K562 (cell line): Measurements from ENCODE around the gene VWA7. TPM values are rescaled to one million over a fixed set of nuclear protein-coding genes. Genes with fewer than 3 reads are reported as not detected.

Experiments
- ASH1L ChIP-seq: fragments of 450-650 bp; IDR thresholded peaks from 2 replicates; pipeline ENCODE4 v1.6.1; 2018; ENCODE audit warnings: borderline replicate concordance, mild to moderate bottlenecking, low read depth; ENCODE audit not compliant: partially characterized antibody
- BCOR ChIP-seq: fragments of 450-650 bp; IDR thresholded peaks from 2 replicates; pipeline ENCODE4 v1.6.1; 2016
- CBFA2T2 ChIP-seq: fragments of 450-650 bp; conservative IDR thresholded peaks from 2 replicates; pipeline ENCODE4 v1.6.1; 2017; ENCODE audit warnings: mild to moderate bottlenecking
- CBX3 ChIP-seq, 2 experiments: IDR thresholded peaks; 1 replicate in 1 of 2; 2 replicates in 1 of 2; pipeline ENCODE4 v1.6.1; 2012; ENCODE audit warnings: inconsistent platforms in 2 of 2, low read length in 2 of 2, borderline replicate concordance in 1 of 2, control low read depth in 1 of 2
- CHAMP1 ChIP-seq: fragments of 450-650 bp; IDR thresholded peaks from 2 replicates; pipeline ENCODE4 v1.6.1; 2016; ENCODE audit warnings: mild to moderate bottlenecking
- DACH1 ChIP-seq: fragments of 450-650 bp; IDR thresholded peaks from 2 replicates; pipeline ENCODE4 v1.6.1; 2018; ENCODE audit not compliant: partially characterized antibody
- EP400 ChIP-seq: fragments of 450-650 bp; IDR thresholded peaks from 2 replicates; pipeline ENCODE4 v1.6.1; 2017; ENCODE audit warnings: antibody characterized with exemption, mild to moderate bottlenecking, moderate library complexity
- GATA2 ChIP-seq: sonication (generic); formaldehyde crosslinking; IDR thresholded peaks from 2 replicates; pipeline ENCODE4 v1.4.0; 2020; ENCODE audit warnings: mild to moderate bottlenecking, missing genetic modification reagents
- GTF2E2 ChIP-seq: fragments of 200-800 bp; sonication (Bioruptor generic); IDR thresholded peaks from 2 replicates; pipeline ENCODE4 v1.6.1; 2016; ENCODE audit warnings: missing genetic modification characterization, missing compliant biosample characterization
- HDAC1 ChIP-seq, 2 experiments: fragments of 450-650 bp; IDR thresholded peaks; 2 replicates each; pipeline ENCODE4 v1.6.1; 2016 to 2017; ENCODE audit warnings: inconsistent platforms in 1 of 2, mild to moderate bottlenecking in 1 of 2, moderate library complexity in 1 of 2
- HDAC3 ChIP-seq: fragments of 450-650 bp; IDR thresholded peaks from 2 replicates; pipeline ENCODE4 v1.6.1; 2018; ENCODE audit warnings: borderline replicate concordance, mild to moderate bottlenecking, moderate library complexity; ENCODE audit not compliant: partially characterized antibody
- MBD2 ChIP-seq: sonication (generic); IDR thresholded peaks from 2 replicates; pipeline ENCODE4 v1.6.1; 2016; ENCODE audit warnings: low read depth, borderline replicate concordance
- PRPF4 ChIP-seq: fragments of 200-400 bp; formaldehyde crosslinking; IDR thresholded peaks from one replicate; pipeline ENCODE4 v1.6.1; 2017; ENCODE audit warnings: low read length, low read depth, mild to moderate bottlenecking; ENCODE audit not compliant: insufficient read depth, poor library complexity, severe bottlenecking
- PTTG1 ChIP-seq: fragments of 450-650 bp; IDR thresholded peaks from 2 replicates; pipeline ENCODE4 v1.6.1; 2016; ENCODE audit warnings: low read depth, mild to moderate bottlenecking, missing genetic modification characterization, missing compliant biosample characterization
- RNF2 ChIP-seq: sonication (generic); IDR thresholded peaks from 2 replicates; pipeline ENCODE4 v1.6.1; 2016
- SAFB ChIP-seq: fragments of 200-400 bp; formaldehyde crosslinking; IDR thresholded peaks from 2 replicates; pipeline ENCODE4 v1.6.1; 2017; ENCODE audit warnings: low read depth, low read length, borderline replicate concordance
- SETDB1 ChIP-seq: IDR thresholded peaks from one replicate; pipeline ENCODE4 v1.6.1; 2012; ENCODE audit warnings: low read length, control low read depth, inconsistent platforms
- TEAD1 ChIP-seq, 2 experiments: fragments of 450-650 bp in 1 of 2; sonication (generic) in 1 of 2; formaldehyde crosslinking; IDR thresholded peaks; 2 replicates each; pipeline versions ENCODE4 v1.4.0 to v1.8.0; 2020 to 2022; ENCODE audit warnings: mild to moderate bottlenecking in 2 of 2, missing genetic modification reagents in 1 of 2
- U2AF2 ChIP-seq: fragments of 200-400 bp; formaldehyde crosslinking; optimal IDR thresholded peaks from 2 replicates; pipeline ENCODE3; 2017; ENCODE audit warnings: low read depth, mild to moderate bottlenecking, low read length
- UBTF ChIP-seq, 2 experiments: IDR thresholded peaks; 2 replicates each; pipeline ENCODE4 v1.6.1; 2012; ENCODE audit warnings: improper control_type of control experiment in 2 of 2, low read depth in 2 of 2, low read length in 2 of 2, borderline replicate concordance in 1 of 2
- YBX1 ChIP-seq: fragments of 450-650 bp; IDR thresholded peaks from 2 replicates; pipeline ENCODE4 v1.7.1; 2016; ENCODE audit warnings: mild to moderate bottlenecking
- ZNF165 ChIP-seq: fragments of 250-450 bp; sonication (Bioruptor Pico); IDR thresholded peaks from 2 replicates; pipeline ENCODE4 v1.4.0; 2020; ENCODE audit warnings: borderline replicate concordance
- ZNF175 ChIP-seq: fragments of 200-800 bp; sonication (Bioruptor generic); IDR thresholded peaks from 2 replicates; pipeline ENCODE4 v1.6.1; 2016; ENCODE audit warnings: low read depth, mild to moderate bottlenecking, missing genetic modification characterization, missing compliant biosample characterization
- ZNF217 ChIP-seq: sonication (generic); formaldehyde crosslinking; IDR thresholded peaks from 2 replicates; pipeline ENCODE4 v1.8.0; 2022; ENCODE audit warnings: mild to moderate bottlenecking, missing genetic modification reagents
- ZNF282 ChIP-seq: sonication (generic); formaldehyde crosslinking; IDR thresholded peaks from 2 replicates; pipeline ENCODE4 v1.8.1; 2023; ENCODE audit warnings: missing genetic modification reagents
- ZNF431 ChIP-seq: sonication (generic); formaldehyde crosslinking; IDR thresholded peaks from 2 replicates; pipeline ENCODE4 v1.8.0; 2022; ENCODE audit warnings: mild to moderate bottlenecking, missing genetic modification reagents
- polyA plus RNA-seq, 8 experiments: library from polyadenylated mRNA; depleted of rRNA in 4 of 8; stranded (reverse) in 5 of 8; unstranded in 3 of 8; fragments of >200 nt; fragmentation: Nextera tagmentation in 2 of 8; fragmentation: Illumina TruSeq in 1 of 8; extraction: Ambion mirVana in 2 of 8; extraction: Trizol in 1 of 8; gene quantifications; 2 replicates each; pipeline versions ENCODE4 v1.2.1 to v1.2.3, GENCODE V29; 2011 to 2014; ENCODE audit warnings: inconsistent platforms in 1 of 8, missing spikeins in 1 of 8
- total RNA-seq, 7 experiments: library from RNA; depleted of rRNA in 6 of 7; stranded (reverse); fragments of >200 nt in 6 of 7; fragmentation: Illumina TruSeq in 2 of 7; extraction: Trizol in 2 of 7; gene quantifications; 2 replicates each; pipeline versions ENCODE4 v1.2.1 to v1.2.3, GENCODE V29; 2011 to 2021; ENCODE audit warnings: low replicate concordance in 1 of 7

VWA7 gene
- total and polyA plus RNA-seq, 9 of the 15 experiments (the other 6 are each of a cell fraction or from before 2014, with no cell fraction given) = 0.18 to 2.9 (median 0.95) TPM

DNA sequence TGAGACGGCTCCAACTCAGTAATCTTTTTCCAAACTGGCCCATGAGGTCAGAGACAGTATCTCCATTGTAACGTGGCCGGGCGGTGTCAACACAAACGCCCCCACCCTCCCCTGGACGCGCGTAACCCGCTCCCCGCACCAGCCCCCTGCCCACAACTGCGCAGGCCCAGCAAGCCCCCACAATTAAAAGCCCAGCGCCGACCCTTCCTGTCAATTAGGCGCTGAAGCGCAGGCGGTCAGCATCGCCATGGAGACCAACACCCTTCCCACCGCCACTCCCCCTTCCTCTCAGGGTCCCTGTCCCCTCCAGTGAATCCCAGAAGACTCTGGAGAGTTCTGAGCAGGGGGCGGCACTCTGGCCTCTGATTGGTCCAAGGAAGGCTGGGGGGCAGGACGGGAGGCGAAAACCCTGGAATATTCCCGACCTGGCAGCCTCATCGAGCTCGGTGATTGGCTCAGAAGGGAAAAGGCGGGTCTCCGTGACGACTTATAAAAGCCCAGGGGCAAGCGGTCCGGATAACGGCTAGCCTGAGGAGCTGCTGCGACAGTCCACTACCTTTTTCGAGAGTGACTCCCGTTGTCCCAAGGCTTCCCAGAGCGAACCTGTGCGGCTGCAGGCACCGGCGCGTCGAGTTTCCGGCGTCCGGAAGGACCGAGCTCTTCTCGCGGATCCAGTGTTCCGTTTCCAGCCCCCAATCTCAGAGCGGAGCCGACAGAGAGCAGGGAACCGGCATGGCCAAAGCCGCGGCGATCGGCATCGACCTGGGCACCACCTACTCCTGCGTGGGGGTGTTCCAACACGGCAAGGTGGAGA lies 38.1 kb upstream of the VWA7 start, which contains the start of the genes HSPA1A and HSPA1L (continued):
- TF ChIP-seq HDAC1 (IDR thresholded peaks at IDR 0.05) = peak in 1 of 2 experiments; percentile 63; a peak in 2 of 4 replicates
- no peak for TF ChIP-seq HDAC3
- peak; percentile 43 for TF ChIP-seq ASH1L
- peak; percentile 95 for TF ChIP-seq GTF2E2
- no peak for TF ChIP-seq PRPF4
- no peak for TF ChIP-seq ZNF217 (CRISPR knock-in tag)
- TF ChIP-seq PTTG1 = no peak
- 0 out of 2 replicates have a peak, but pooled peaks have one; percentile 77 for TF ChIP-seq ZNF165 (CRISPR knock-in tag)
- TF ChIP-seq CBX3 (IDR thresholded peaks at IDR 0.05; ENCODE audit: borderline replicate concordance in 1 of 2, low read length in 2 of 2) = peak in 1 of 2 experiments; percentile 12; a peak in 1 of 3 replicates
- peak; percentile 59 to 91; a peak in 3 of 4 replicates for TF ChIP-seq TEAD1 (CRISPR knock-in tag; IDR thresholded peaks at IDR 0.05)
- no peak for TF ChIP-seq SAFB
- TF ChIP-seq ZNF282 (CRISPR knock-in tag) = no peak
- peak; percentile 77 to 92; a peak in 3 of 4 replicates for TF ChIP-seq UBTF (IDR thresholded peaks at IDR 0.05; ENCODE audit: borderline replicate concordance in 1 of 2, low read depth in 2 of 2, low read length in 2 of 2)
- no peak for TF ChIP-seq GATA2 (CRISPR knock-in tag)
- no peak for TF ChIP-seq U2AF2
- TF ChIP-seq CHAMP1 = no peak
- TF ChIP-seq DACH1 = no peak
- TF ChIP-seq YBX1 = no peak
- TF ChIP-seq BCOR = peak; percentile 85
- TF ChIP-seq SETDB1 = no peak
- peak; percentile 76 for TF ChIP-seq RNF2
- TF ChIP-seq EP400 = no peak
- TF ChIP-seq MBD2 = peak; percentile 95
- TF ChIP-seq ZNF431 (CRISPR knock-in tag) = peak; percentile 64; the same call in 1 of the 2 replicates
- TF ChIP-seq ZNF175 (CRISPR knock-in tag) = no peak
- no peak for TF ChIP-seq CBFA2T2
